K562 (cell line): ENCODE data around the gene TMEM184B. TPM values are rescaled to one million over a fixed set of nuclear protein-coding genes. Genes with fewer than 3 reads are reported as not detected.
A peak's percentile ranks its signal among the peaks of the same experiment; 100 is the strongest.

Source experiments
- ARID2 ChIP-seq: fragments of 450-650 bp; IDR thresholded peaks from 2 replicates; pipeline ENCODE4 v1.6.1; 2017; ENCODE audit warnings: antibody characterized with exemption, mild to moderate bottlenecking
- ARID4B ChIP-seq: sonication (generic); formaldehyde crosslinking; IDR thresholded peaks from 2 replicates; pipeline ENCODE4 v1.8.0; 2022; ENCODE audit warnings: mild to moderate bottlenecking, missing genetic modification reagents
- BRF1 ChIP-seq: IDR thresholded peaks from 3 replicates; pipeline ENCODE4 v1.6.1; 2011; ENCODE audit warnings: borderline replicate concordance, mild to moderate bottlenecking; ENCODE audit not compliant: insufficient read length; ENCODE audit errors: extremely low read depth
- CBX3 ChIP-seq, 2 experiments: IDR thresholded peaks; 1 replicate in 1 of 2; 2 replicates in 1 of 2; pipeline ENCODE4 v1.6.1; 2012; ENCODE audit warnings: inconsistent platforms in 2 of 2, low read length in 2 of 2, borderline replicate concordance in 1 of 2, control low read depth in 1 of 2
- CXXC5 ChIP-seq: fragments of 250-450 bp; sonication (Bioruptor Pico); IDR thresholded peaks from 2 replicates; pipeline ENCODE4 v1.8.0; 2022; ENCODE audit warnings: inconsistent platforms, mild to moderate bottlenecking, moderate library complexity
- E2F5 ChIP-seq: sonication (generic); formaldehyde crosslinking; IDR thresholded peaks from 2 replicates; pipeline ENCODE4 v1.8.0; 2022; ENCODE audit warnings: mild to moderate bottlenecking, missing genetic modification reagents
- EP400 ChIP-seq: fragments of 450-650 bp; IDR thresholded peaks from 2 replicates; pipeline ENCODE4 v1.6.1; 2017; ENCODE audit warnings: antibody characterized with exemption, mild to moderate bottlenecking, moderate library complexity
- FOSL1 ChIP-seq: fragments of 200-800 bp; sonication (Bioruptor generic); conservative IDR thresholded peaks from 2 replicates; pipeline ENCODE4 v1.6.1; 2016; ENCODE audit warnings: missing genetic modification characterization, missing compliant biosample characterization
- GATAD2A ChIP-seq: fragments of 450-650 bp; IDR thresholded peaks from 2 replicates; pipeline ENCODE4 v1.6.1; 2017
- NCOA6 ChIP-seq: fragments of 450-650 bp; IDR thresholded peaks from 2 replicates; pipeline ENCODE4 v1.6.1; 2017; ENCODE audit warnings: mild to moderate bottlenecking
- NEUROD1 ChIP-seq: fragments of 150-350 bp; IDR thresholded peaks from 2 replicates; pipeline ENCODE4 v1.6.1; 2014; ENCODE audit warnings: borderline replicate concordance, low read length, low read depth; ENCODE audit not compliant: partially characterized antibody
- NFYB ChIP-seq: IDR thresholded peaks from 2 replicates; pipeline ENCODE4 v1.6.1; 2011; ENCODE audit warnings: mild to moderate bottlenecking, moderate library complexity; ENCODE audit not compliant: insufficient read length; ENCODE audit errors: extremely low read depth
- NR0B1 ChIP-seq: fragments of 450-650 bp; IDR thresholded peaks from one replicate; pipeline ENCODE4 v1.6.1; 2018; ENCODE audit warnings: mild to moderate bottlenecking, moderate library complexity; ENCODE audit not compliant: partially characterized antibody
- PML ChIP-seq: IDR thresholded peaks from 2 replicates; pipeline ENCODE4 v1.6.1; 2012; ENCODE audit warnings: low read length, inconsistent platforms
- SIX5 ChIP-seq, 2 experiments: IDR thresholded peaks; 2 replicates each; pipeline ENCODE4 v1.6.1; 2011; ENCODE audit warnings: low read length in 2 of 2, borderline replicate concordance in 1 of 2, low read depth in 1 of 2, mild to moderate bottlenecking in 1 of 2, moderate library complexity in 1 of 2; ENCODE audit not compliant: insufficient read depth in 1 of 2
- TCF3 ChIP-seq: sonication (generic); formaldehyde crosslinking; IDR thresholded peaks from 2 replicates; pipeline ENCODE4 v1.4.0; 2020; ENCODE audit warnings: mild to moderate bottlenecking, missing genetic modification reagents
- ZBTB5 ChIP-seq: fragments of 450-650 bp; IDR thresholded peaks from 2 replicates; pipeline ENCODE4 v1.6.1; 2017; ENCODE audit warnings: antibody characterized with exemption
- ZNF561 ChIP-seq: fragments of 450-650 bp; formaldehyde crosslinking; conservative IDR thresholded peaks from 2 replicates; pipeline ENCODE4 v1.4.0; 2020; ENCODE audit warnings: mild to moderate bottlenecking, moderate library complexity
- ZNF707 ChIP-seq: fragments of 250-450 bp; sonication (Bioruptor Pico); conservative IDR thresholded peaks from 2 replicates; pipeline ENCODE4 v1.8.0; 2022; ENCODE audit warnings: inconsistent platforms, mild to moderate bottlenecking, moderate library complexity
- polyA plus RNA-seq, 8 experiments: library from polyadenylated mRNA; depleted of rRNA in 4 of 8; stranded (reverse) in 5 of 8; unstranded in 3 of 8; fragments of >200 nt; fragmentation: Nextera tagmentation in 2 of 8; fragmentation: Illumina TruSeq in 1 of 8; extraction: Ambion mirVana in 2 of 8; extraction: Trizol in 1 of 8; gene quantifications; 2 replicates each; pipeline versions ENCODE4 v1.2.1 to v1.2.3, GENCODE V29; 2011 to 2014; ENCODE audit warnings: inconsistent platforms in 1 of 8, missing spikeins in 1 of 8
- total RNA-seq, 7 experiments: library from RNA; depleted of rRNA in 6 of 7; stranded (reverse); fragments of >200 nt in 6 of 7; fragmentation: Illumina TruSeq in 2 of 7; extraction: Trizol in 2 of 7; gene quantifications; 2 replicates each; pipeline versions ENCODE4 v1.2.1 to v1.2.3, GENCODE V29; 2011 to 2021; ENCODE audit warnings: low replicate concordance in 1 of 7

Gene TMEM184B
- total and polyA plus RNA-seq, 9 of the 15 experiments (the other 6 are each of a cell fraction or from before 2014, with no cell fraction given), result 0.31 to 25.1 (median 6.2) TPM

GRCh38 chr22:38181453-38182200 lies 91.2 kb downstream of the TMEM184B start, which contains the start of gene PLA2G6 (continued):
- TF ChIP-seq ARID4B (no peak), ARID2 (no peak), NEUROD1 (peak; percentile 26), FOSL1 (no peak; the same call in 1 of the 2 replicates), NFYB (peak; percentile 43), ZNF707 (CRISPR knock-in tag) (no peak), PML (no peak), GATAD2A (peak; percentile 75; the same call in 1 of the 2 replicates), NR0B1 (no peak), E2F5 (CRISPR knock-in tag) (no peak), BRF1 (no peak), ZBTB5 (no peak), TCF3 (CRISPR knock-in tag) (no peak), NCOA6 (no peak), SIX5 (IDR thresholded peaks at IDR 0.05; ENCODE audit: borderline replicate concordance in 1 of 2, insufficient read depth in 1 of 2, low read depth in 1 of 2, low read length in 2 of 2) (no peak; a peak in 1 of 4 replicates), CXXC5 (CRISPR knock-in tag) (0 out of 2 replicates have a peak, but pooled peaks have one; percentile 42), ZNF561 (CRISPR knock-in tag) (no peak), EP400 (peak; percentile 51), CBX3 (IDR thresholded peaks at IDR 0.05; ENCODE audit: borderline replicate concordance in 1 of 2, low read length in 2 of 2) (no peak)
